HL-60/S4 treated with phorbol 12-myristate 13-acetate at 8.2 ng/mL for 4 days and 3 days (cell line): Measurements from ENCODE around the gene CYP17A1.

Experiments used
- in situ Hi-C: fragments of 300-500 bp; cut with MboI; formaldehyde crosslinking; loops from 2 replicates; pipeline ENCODE4 v1.15.0; 2022; ENCODE audit warnings: low sequenced_read_pairs

Gene CYP17A1

GRCh38 chr10:102781090-102781920, 55.9 kb downstream of the CYP17A1 start:
- in situ Hi-C loops, result no loop called here
